Memory B cell (primary cell): ENCODE data around the gene SELENOI.
"Not testable (repeated sequence)": the region's sequence is repeated elsewhere in the genome, so short reads cannot be mapped to it uniquely, and the experiment has no call there.

ENCODE experiments used
- ATAC-seq: fragments of 150-1000 bp; cut with Tn5 transposase; 2 replicates; pipeline ENCODE4 v1.10.0; 2021; ENCODE audit warnings: low read depth, mild to moderate bottlenecking, moderate library complexity
- DNase-seq, 2 donors: peaks; one replicate each; pipeline ENCODE4 v3.0.0; 2022; ENCODE audit warnings: low spot score in 2 of 2
- H3K27ac Mint-ChIP-seq: one replicate; pipeline ENCODE4 v1.8.0; 2022; ENCODE audit warnings: mild to moderate bottlenecking, moderate library complexity, mixed read lengths
- H3K27me3 Mint-ChIP-seq: one replicate; pipeline ENCODE4 v1.8.0; 2022; ENCODE audit warnings: mixed read lengths
- H3K36me3 Mint-ChIP-seq: one replicate; pipeline ENCODE4 v1.8.0; 2022; ENCODE audit warnings: mild to moderate bottlenecking, mixed read lengths
- H3K4me1 Mint-ChIP-seq: one replicate; pipeline ENCODE4 v1.8.0; 2022; ENCODE audit warnings: mixed read lengths
- H3K4me3 Mint-ChIP-seq: one replicate; pipeline ENCODE4 v1.8.0; 2022; ENCODE audit warnings: mild to moderate bottlenecking, moderate library complexity, mixed read lengths
- H3K9me3 Mint-ChIP-seq: one replicate; pipeline ENCODE4 v1.8.0; 2022; ENCODE audit warnings: mixed read lengths

The SELENOI gene

DNA sequence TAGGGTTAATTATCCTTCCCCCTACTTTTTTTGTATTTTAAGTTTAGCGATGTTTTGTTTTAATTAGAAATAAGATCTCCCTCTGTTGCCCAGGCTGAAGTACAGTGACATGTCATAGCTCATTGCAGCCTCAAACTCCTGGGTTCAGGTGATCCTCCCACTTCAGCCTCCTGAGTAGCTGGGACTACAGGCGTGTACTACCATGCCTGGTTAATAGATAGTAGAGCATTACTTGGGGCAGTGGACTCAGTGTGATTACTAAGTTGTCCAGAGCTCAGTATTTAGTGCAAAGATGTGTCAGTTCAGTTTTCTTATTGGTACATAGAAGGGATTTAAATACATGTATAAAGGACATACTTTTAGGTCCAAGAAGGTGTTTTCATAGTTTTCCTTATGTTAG lies 10.2 kb downstream of the SELENOI start:
- DNase-seq = no peak
- H3K27me3 Mint-ChIP-seq = no peaks in the 10 kb centered on the region
- peaks cover 29% of the 10 kb centered on the region for H3K4me1 Mint-ChIP-seq
- no peaks in the 10 kb centered on the region for H3K9me3 Mint-ChIP-seq
- H3K36me3 Mint-ChIP-seq = peaks cover 9% of the 10 kb centered on the region
- no peak overlapping the region for H3K27ac Mint-ChIP-seq
- no peak overlapping the region for H3K4me3 Mint-ChIP-seq
- ATAC-seq = no peak

DNA sequence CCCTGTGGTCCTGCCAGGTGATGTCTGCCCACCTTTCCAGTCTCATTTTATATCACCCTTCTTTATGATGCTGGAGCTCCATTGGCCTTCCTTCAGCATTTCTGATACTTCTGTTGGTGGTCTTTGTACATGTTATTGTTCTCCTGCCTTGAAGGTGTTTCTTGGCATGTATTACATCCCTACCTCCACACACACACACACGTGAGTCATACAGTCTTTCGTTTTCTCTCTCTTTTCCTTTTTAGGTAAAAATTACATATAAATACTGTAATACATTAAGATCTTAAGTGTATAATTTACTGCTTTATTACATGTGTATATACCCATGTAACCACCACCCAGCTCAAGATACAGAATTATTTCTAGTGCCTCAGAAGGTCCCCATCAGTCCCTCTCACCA lies 10.8 kb downstream of the SELENOI start:
- ATAC-seq (no peak), DNase-seq (no peak)
- peaks cover 9% of the 10 kb centered on the region for H3K36me3 Mint-ChIP-seq
- no peaks in the 10 kb centered on the region for H3K27me3 Mint-ChIP-seq
- H3K27ac Mint-ChIP-seq = no peak overlapping the region
- H3K4me3 Mint-ChIP-seq = no peak overlapping the region
- peaks cover 26% of the 10 kb centered on the region for H3K4me1 Mint-ChIP-seq
- no peaks in the 10 kb centered on the region for H3K9me3 Mint-ChIP-seq

DNA sequence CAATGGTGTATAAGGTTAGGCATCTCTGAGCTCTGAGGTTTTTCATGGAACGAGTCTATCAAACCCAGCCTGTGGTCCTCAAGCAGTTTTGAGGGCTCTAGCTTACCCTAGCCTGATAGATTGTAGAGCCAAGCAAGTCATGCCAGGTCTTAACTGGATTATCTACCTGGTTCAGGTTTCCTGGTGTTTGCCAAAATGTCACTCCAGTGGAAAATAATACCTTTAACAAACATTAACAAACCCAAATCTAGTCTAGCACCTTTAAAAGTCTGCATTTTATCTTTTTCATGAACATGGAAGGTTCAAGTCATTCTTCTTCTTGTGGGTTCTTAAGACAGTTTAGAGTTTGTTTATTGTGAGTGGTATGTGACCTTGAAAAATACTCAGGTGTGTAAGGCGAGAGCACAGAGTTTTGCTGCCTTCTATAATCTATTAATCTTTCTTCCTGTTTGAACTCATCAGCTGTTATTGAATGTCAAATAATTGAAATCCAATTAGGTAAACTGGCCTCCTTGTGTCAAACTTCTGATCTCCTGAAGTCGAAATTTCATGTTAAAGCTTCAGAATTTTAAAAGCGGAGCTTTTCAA lies 14.0 kb downstream of the SELENOI start:
- DNase-seq (no peak), ATAC-seq (no peak)
- H3K4me3 Mint-ChIP-seq = no peak overlapping the region
- peaks cover 11% of the 10 kb centered on the region for H3K36me3 Mint-ChIP-seq
- no peaks in the 10 kb centered on the region for H3K9me3 Mint-ChIP-seq
- no peak overlapping the region for H3K27ac Mint-ChIP-seq
- H3K4me1 Mint-ChIP-seq = peaks cover 27% of the 10 kb centered on the region
- H3K27me3 Mint-ChIP-seq = no peaks in the 10 kb centered on the region

DNA sequence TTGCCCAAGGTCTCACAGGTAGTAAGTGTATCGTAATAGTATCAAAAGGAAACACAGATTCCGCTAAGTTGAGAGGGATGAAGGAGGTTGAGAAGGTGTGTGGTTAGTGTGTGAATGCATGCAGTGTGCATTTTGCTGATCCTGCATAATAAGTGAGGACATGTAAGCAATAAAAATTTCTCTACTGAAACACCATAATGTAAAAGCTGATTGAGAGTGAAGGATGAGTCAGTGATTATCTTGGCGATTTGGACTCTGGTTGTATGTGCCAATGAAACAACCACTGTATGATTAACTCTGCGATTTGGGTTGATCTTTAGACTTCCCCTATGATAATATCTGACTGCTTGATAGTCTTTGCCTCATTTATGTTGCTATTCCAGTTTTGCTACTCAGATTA lies 17.4 kb downstream of the SELENOI start:
- no peak for DNase-seq
- H3K4me3 Mint-ChIP-seq = no peak overlapping the region
- H3K27me3 Mint-ChIP-seq = no peaks in the 10 kb centered on the region
- H3K36me3 Mint-ChIP-seq = peaks cover 13% of the 10 kb centered on the region
- no peaks in the 10 kb centered on the region for H3K9me3 Mint-ChIP-seq
- H3K27ac Mint-ChIP-seq = peak overlapping the region; percentile 47
- peaks cover 12% of the 10 kb centered on the region for H3K4me1 Mint-ChIP-seq
- no peak for ATAC-seq

DNA sequence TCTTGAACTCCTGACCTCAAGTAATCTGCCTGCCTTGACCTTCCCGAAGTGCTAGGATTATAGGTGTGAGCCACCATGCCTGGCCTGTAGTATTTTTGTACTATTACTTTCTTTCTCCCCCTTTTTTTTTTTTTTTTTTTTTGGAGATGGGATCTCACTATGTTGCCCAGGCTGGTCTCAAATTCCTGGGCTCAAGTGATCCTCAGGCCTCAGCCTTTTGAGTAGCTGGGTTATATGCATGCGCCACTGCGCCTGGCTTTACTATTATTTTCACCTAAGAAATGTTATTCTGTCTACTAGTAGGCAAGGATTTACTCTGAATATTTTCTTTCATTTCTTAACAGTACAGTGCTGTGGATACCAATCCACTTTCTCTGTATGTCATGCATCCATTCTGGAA lies 18.0 kb downstream of the SELENOI start:
- Mint-ChIP-seq H3K4me1 (peaks cover 12% of the 10 kb centered on the region), H3K27me3 (no peaks in the 10 kb centered on the region), H3K36me3 (peaks cover 13% of the 10 kb centered on the region), H3K9me3 (no peaks in the 10 kb centered on the region), H3K4me3 (no peak overlapping the region), H3K27ac (no peak overlapping the region)
- ATAC-seq (no peak), DNase-seq (no peak)

DNA sequence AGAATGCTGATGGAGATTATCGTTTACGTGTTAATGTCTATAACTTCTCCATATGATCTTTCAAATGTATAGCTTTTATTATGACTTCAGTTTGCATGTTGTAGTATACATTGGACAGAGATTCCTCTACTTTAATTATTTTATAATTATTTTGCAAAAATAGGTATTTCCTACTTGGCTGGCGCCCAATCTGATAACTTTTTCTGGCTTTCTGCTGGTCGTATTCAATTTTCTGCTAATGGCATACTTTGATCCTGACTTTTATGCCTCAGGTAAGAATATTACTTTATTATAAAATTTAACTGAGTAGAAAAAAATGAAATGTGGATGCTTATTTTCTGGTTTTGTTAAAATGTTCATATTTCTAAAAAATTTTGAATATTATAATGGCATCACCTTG lies 18.7 kb downstream of the SELENOI start:
- Mint-ChIP-seq H3K36me3 (peaks cover 20% of the 10 kb centered on the region), H3K4me1 (peaks cover 9% of the 10 kb centered on the region), H3K27me3 (no peaks in the 10 kb centered on the region), H3K27ac (no peak overlapping the region), H3K4me3 (no peak overlapping the region), H3K9me3 (no peaks in the 10 kb centered on the region)
- no peak for ATAC-seq
- no peak for DNase-seq

DNA sequence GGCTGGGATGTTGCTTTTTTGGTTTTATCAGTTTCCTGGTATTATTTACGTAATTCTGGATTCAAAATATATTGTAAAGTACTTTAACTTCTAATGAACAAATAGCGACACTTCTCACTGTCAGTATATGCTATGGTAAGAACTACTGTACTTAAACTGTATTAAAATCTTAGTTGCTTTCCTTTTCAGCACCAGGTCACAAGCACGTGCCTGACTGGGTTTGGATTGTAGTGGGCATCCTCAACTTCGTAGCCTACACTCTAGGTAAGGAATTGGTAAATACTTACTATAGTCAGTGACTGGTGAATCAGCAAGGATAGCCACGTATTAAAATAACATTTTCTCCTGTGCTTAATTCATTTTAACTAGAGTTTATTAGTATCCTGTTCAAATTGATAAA lies 21.0 kb downstream of the SELENOI start:
- Mint-ChIP-seq H3K4me1 (peaks cover 7% of the 10 kb centered on the region), H3K36me3 (peaks cover 23% of the 10 kb centered on the region), H3K9me3 (no peaks in the 10 kb centered on the region), H3K27ac (no peak overlapping the region), H3K4me3 (no peak overlapping the region), H3K27me3 (no peaks in the 10 kb centered on the region)
- no peak for ATAC-seq
- no peak for DNase-seq

DNA sequence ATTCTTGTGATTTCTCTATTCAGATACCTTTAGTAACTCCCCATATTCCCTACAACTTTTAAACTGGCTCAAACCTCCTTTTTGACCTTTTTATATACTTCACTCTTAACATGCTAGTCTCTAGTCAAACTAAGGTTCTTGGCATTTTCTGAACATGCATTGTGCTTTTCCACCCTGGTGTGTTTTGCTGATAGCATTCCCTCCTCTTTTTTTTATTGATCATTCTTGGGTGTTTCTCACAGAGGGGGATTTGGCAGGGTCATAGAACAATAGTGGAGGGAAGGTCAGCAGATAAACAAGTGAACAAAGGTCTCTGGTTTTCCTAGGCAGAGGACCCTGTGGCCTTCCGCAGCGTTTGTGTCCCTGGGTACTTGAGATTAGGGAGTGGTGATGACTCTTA lies 23.7 kb downstream of the SELENOI start:
- ATAC-seq, H3K9me3 Mint-ChIP-seq, DNase-seq, H3K4me1 Mint-ChIP-seq, H3K27me3 Mint-ChIP-seq, H3K4me3 Mint-ChIP-seq, H3K27ac Mint-ChIP-seq: not testable (repeated sequence)
- H3K36me3 Mint-ChIP-seq = peaks cover 29% of the 10 kb centered on the region

DNA sequence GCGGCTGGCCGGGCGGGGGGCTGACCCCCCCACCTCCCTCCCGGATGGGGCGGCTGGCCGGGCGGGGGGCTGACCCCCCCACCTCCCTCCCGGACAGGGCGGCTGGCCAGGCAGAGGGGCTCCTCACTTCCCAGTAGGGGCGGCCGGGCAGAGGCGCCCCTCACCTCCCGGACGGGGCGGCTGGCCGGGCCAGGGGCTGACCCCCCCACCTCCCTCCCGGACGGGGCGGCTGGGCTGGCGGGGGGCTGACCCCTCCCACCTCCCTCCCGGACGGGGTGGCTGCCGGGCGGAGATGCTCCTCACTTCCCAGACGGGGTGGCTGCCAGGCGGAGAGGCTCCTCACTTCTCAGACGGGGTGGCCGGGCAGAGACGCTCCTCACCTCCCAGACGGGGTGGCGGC lies 25.0 kb downstream of the SELENOI start:
- H3K27ac Mint-ChIP-seq = not testable (repeated sequence)
- peaks cover 29% of the 10 kb centered on the region for H3K36me3 Mint-ChIP-seq

DNA sequence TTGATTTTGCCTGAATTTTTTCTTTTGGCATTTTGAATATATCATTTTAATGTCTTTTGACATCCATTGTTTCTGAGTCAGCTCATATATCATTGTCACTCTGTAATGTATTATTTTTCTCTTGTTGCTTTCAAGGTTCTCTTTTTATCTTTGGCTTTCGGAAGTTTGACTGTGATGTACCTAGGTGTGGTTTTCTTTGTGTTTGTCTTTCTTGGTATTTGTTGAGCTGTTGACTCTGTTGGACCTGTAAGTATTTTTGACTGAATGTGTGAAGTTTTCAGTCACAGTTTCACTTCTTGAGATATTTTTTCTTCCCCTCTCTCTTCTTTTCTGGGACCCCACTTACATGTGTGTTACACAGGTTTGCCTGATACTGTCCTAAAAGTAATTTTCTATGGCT lies 30.9 kb downstream of the SELENOI start:
- H3K4me3 Mint-ChIP-seq = no peak overlapping the region
- H3K27me3 Mint-ChIP-seq = no peaks in the 10 kb centered on the region
- no peaks in the 10 kb centered on the region for H3K4me1 Mint-ChIP-seq
- no peak overlapping the region for H3K27ac Mint-ChIP-seq
- no peaks in the 10 kb centered on the region for H3K9me3 Mint-ChIP-seq
- ATAC-seq (no peak), DNase-seq (no peak)
- H3K36me3 Mint-ChIP-seq = peaks cover 33% of the 10 kb centered on the region

More for the DNA sequence above, 25.0 kb downstream of the SELENOI start:
- not testable (repeated sequence) for DNase-seq, H3K27me3 Mint-ChIP-seq, H3K4me1 Mint-ChIP-seq, H3K4me3 Mint-ChIP-seq, H3K9me3 Mint-ChIP-seq, ATAC-seq

DNA sequence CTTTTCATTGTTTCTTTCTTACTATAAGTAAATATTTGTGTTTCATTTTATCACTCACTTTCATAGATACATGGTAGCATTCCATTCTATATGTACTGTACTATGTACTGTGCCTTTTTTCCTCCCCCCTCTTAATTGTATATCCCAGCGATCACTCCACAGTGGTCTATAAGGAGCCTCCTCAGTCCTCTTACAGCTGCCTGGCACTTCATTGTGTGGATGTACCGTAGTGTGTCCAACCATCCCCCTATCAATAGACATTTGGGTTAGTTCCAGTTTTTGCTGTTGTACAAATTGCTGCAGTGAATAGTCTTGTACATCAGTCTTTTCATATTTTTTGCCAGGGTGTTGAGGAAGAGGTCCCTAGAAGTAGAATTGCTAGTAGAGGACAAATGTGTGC lies 34.3 kb downstream of the SELENOI start:
- ATAC-seq (no peak), DNase-seq (no peak)
- Mint-ChIP-seq H3K4me1 (no peaks in the 10 kb centered on the region), H3K27me3 (no peaks in the 10 kb centered on the region), H3K36me3 (peaks cover 25% of the 10 kb centered on the region), H3K27ac (no peak overlapping the region), H3K4me3 (no peak overlapping the region), H3K9me3 (no peaks in the 10 kb centered on the region)

DNA sequence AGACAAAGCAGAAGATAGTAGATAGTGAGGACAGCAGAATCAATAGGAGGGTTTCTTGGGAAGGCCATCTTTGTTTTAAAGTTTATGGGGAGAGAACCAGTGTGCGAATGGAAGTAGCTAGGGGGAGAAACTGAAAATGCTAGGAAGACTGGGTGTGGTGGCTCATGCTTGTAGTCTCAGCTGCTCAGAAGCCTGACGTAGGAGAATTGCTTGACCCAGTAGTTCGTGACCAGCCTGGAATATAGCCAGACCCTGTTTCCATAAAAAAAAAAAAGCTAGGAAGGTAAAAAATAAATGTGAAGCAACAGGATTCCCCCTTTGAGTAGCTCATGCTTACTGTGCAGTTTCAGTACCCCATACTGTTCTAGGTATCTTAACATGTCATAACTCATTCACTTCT lies 36.6 kb downstream of the SELENOI start:
- DNase-seq (no peak), ATAC-seq (no peak)
- H3K27ac Mint-ChIP-seq = no peak overlapping the region
- no peaks in the 10 kb centered on the region for H3K27me3 Mint-ChIP-seq
- no peaks in the 10 kb centered on the region for H3K4me1 Mint-ChIP-seq
- peaks cover 19% of the 10 kb centered on the region for H3K36me3 Mint-ChIP-seq
- no peaks in the 10 kb centered on the region for H3K9me3 Mint-ChIP-seq
- no peak overlapping the region for H3K4me3 Mint-ChIP-seq

DNA sequence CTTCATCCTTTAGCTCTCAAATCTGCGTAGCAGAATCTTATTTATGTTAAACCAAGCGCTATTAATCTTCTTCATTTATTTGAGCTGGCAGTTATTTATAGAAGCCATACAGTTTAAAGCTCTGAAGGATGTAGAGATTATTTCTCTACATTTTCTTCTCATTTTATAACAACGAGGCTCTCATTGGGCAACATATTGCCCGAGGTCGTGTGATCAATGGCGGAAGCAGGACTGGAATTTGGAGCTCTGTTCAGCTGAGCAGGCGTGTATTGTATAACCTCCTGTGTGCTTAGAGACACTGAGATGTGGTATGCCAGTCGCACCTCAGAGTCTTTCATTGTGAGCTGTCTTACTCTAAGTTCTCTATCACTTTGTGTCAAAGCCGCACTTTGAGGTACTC lies 38.2 kb downstream of the SELENOI start:
- Mint-ChIP-seq H3K4me3 (no peak overlapping the region), H3K4me1 (no peaks in the 10 kb centered on the region), H3K27ac (no peak overlapping the region), H3K36me3 (peaks cover 13% of the 10 kb centered on the region), H3K27me3 (no peaks in the 10 kb centered on the region), H3K9me3 (no peaks in the 10 kb centered on the region)
- DNase-seq = no peak
- ATAC-seq = no peak

DNA sequence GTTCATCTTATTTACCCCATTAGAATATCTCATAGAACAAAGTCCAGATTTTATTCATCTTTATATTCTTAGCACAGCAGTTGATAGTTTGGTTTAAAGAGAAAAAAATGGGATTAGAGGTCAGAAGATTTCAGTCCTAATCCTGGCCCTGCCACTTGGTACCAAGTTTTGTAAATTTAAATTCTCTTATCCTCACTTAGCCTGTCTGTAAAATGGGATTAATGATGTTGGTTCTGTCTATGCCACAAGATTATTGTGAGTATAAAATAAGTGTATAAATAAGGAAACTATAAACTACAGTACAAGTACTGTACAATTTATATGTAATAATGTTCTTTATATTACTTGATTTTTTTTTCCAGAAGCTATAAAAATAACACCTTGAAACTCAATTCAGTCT lies 38.7 kb downstream of the SELENOI start:
- ATAC-seq = no peak
- H3K4me3 Mint-ChIP-seq = no peak overlapping the region

DNA sequence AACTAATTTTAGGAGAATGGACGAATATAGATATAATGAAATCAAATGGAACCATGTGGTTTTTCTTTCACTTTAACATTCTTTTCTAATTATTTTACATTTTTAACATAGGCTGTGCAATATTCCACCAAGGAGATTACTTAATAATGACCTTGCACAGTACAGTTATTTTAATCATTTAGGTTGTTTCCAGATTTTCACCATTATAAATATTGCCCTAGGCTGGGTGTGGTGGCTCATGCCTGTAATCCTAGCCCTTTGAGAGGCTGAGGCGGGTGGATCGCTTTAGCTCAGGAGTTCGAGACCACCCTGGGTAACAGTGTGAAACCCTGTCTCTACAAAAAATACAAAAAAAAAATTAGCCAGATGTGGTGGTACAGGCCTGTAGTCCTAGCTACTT lies 41.2 kb downstream of the SELENOI start:
- no peak for ATAC-seq
- H3K36me3 Mint-ChIP-seq = peaks cover 14% of the 10 kb centered on the region
- H3K9me3 Mint-ChIP-seq = no peaks in the 10 kb centered on the region
- no peaks in the 10 kb centered on the region for H3K4me1 Mint-ChIP-seq
- H3K27ac Mint-ChIP-seq = no peak overlapping the region
- no peak for DNase-seq
- H3K27me3 Mint-ChIP-seq = no peaks in the 10 kb centered on the region
- H3K4me3 Mint-ChIP-seq = no peak overlapping the region

More for the DNA sequence above, 38.7 kb downstream of the SELENOI start:
- H3K27me3 Mint-ChIP-seq = no peaks in the 10 kb centered on the region
- no peak for DNase-seq
- no peak overlapping the region for H3K27ac Mint-ChIP-seq
- H3K9me3 Mint-ChIP-seq = no peaks in the 10 kb centered on the region
- peaks cover 13% of the 10 kb centered on the region for H3K36me3 Mint-ChIP-seq
- H3K4me1 Mint-ChIP-seq = no peaks in the 10 kb centered on the region
